K562 (cell line): ENCODE results near the gene NEK4. TPM values are rescaled to one million over a fixed set of nuclear protein-coding genes. Genes with fewer than 3 reads are reported as not detected.

ENCODE experiments used
- BCLAF1 ChIP-seq, 2 experiments: fragments of 450-650 bp in 1 of 2; IDR thresholded peaks; 2 replicates each; pipeline ENCODE4 v1.6.1; 2011 to 2017; ENCODE audit warnings: low read depth in 2 of 2, antibody characterized with exemption in 1 of 2, borderline replicate concordance in 1 of 2, low read length in 1 of 2, mild to moderate bottlenecking in 1 of 2, mixed read lengths in 1 of 2; ENCODE audit not compliant: control insufficient read depth in 1 of 2
- E2F3 ChIP-seq: fragments of 250-450 bp; sonication (Bioruptor Pico); IDR thresholded peaks from 2 replicates; pipeline ENCODE4 v1.4.0; 2020; ENCODE audit warnings: mild to moderate bottlenecking
- E2F6 ChIP-seq, 2 experiments: IDR thresholded peaks; 2 replicates each; pipeline ENCODE4 v1.6.1; 2011; ENCODE audit warnings: borderline replicate concordance in 1 of 2, control low read depth in 1 of 2, low read depth in 1 of 2, low read length in 1 of 2, mild to moderate bottlenecking in 1 of 2, mixed read lengths in 1 of 2, moderate library complexity in 1 of 2; ENCODE audit not compliant: insufficient read depth in 1 of 2, insufficient read length in 1 of 2, poor library complexity in 1 of 2, severe bottlenecking in 1 of 2; ENCODE audit errors: extremely low read depth in 1 of 2
- ELF4 ChIP-seq: fragments of 450-650 bp; formaldehyde crosslinking; IDR thresholded peaks from 2 replicates; pipeline ENCODE4 v1.4.0; 2022; ENCODE audit warnings: missing genetic modification characterization
- JUN ChIP-seq, 2 experiments: sonication (generic) in 1 of 2; formaldehyde crosslinking in 1 of 2; IDR thresholded peaks; 2 replicates each; pipeline versions ENCODE4 v1.6.1 to v1.8.0; 2012 to 2022; ENCODE audit warnings: borderline replicate concordance in 2 of 2, mild to moderate bottlenecking in 2 of 2, improper control_type of control experiment in 1 of 2, low read depth in 1 of 2, low read length in 1 of 2, missing genetic modification reagents in 1 of 2
- LARP7 ChIP-seq: fragments of 450-650 bp; IDR thresholded peaks from 2 replicates; pipeline ENCODE4 v1.6.1; 2016
- MAZ ChIP-seq, 2 experiments: fragments of 450-650 bp in 1 of 2; sonication (generic) in 1 of 2; formaldehyde crosslinking; IDR thresholded peaks in 1 of 2; conservative IDR thresholded peaks in 1 of 2; 2 replicates each; pipeline versions ENCODE4 v1.4.0 to v1.5.0; 2020; ENCODE audit warnings: mild to moderate bottlenecking in 1 of 2, missing genetic modification reagents in 1 of 2
- MIER1 ChIP-seq: fragments of 450-650 bp; IDR thresholded peaks from 2 replicates; pipeline ENCODE4 v1.6.1; 2016; ENCODE audit warnings: antibody characterized with exemption, mild to moderate bottlenecking, low read depth
- MXI1 ChIP-seq: IDR thresholded peaks from 2 replicates; pipeline ENCODE4 v1.6.1; 2011; ENCODE audit warnings: low read depth, mild to moderate bottlenecking, improper control_type of control experiment, low read length
- POLR2H ChIP-seq: IDR thresholded peaks from 2 replicates; pipeline ENCODE4 v1.6.1; 2016; ENCODE audit warnings: missing genetic modification characterization, low read depth, mild to moderate bottlenecking, control low read depth, missing compliant biosample characterization, moderate library complexity
- RFX5 ChIP-seq: IDR thresholded peaks from 2 replicates; pipeline ENCODE4 v1.6.1; 2011; ENCODE audit warnings: low read depth, mild to moderate bottlenecking, improper control_type of control experiment, low read length
- SPI1 ChIP-seq: IDR thresholded peaks from 2 replicates; pipeline ENCODE4 v1.6.1; 2011; ENCODE audit warnings: low read depth, low read length, control low read depth, borderline replicate concordance
- TBL1XR1 ChIP-seq, 2 experiments: IDR thresholded peaks; 2 replicates each; pipeline ENCODE4 v1.6.1; 2012; ENCODE audit warnings: improper control_type of control experiment in 2 of 2, low read length in 2 of 2, mild to moderate bottlenecking in 1 of 2
- VEZF1 ChIP-seq: fragments of 200-800 bp; sonication (Bioruptor generic); IDR thresholded peaks from 2 replicates; pipeline ENCODE4 v1.6.1; 2017; ENCODE audit warnings: missing genetic modification characterization, missing compliant biosample characterization
- ZBTB9 ChIP-seq: fragments of 450-650 bp; formaldehyde crosslinking; IDR thresholded peaks from 2 replicates; pipeline ENCODE4 v1.4.0; 2020; ENCODE audit warnings: mild to moderate bottlenecking, moderate library complexity
- ZNF655 ChIP-seq: fragments of 250-450 bp; sonication (Bioruptor Pico); IDR thresholded peaks from 2 replicates; pipeline ENCODE4 v1.5.0; 2021
- polyA plus RNA-seq, 8 experiments: library from polyadenylated mRNA; depleted of rRNA in 4 of 8; stranded (reverse) in 5 of 8; unstranded in 3 of 8; fragments of >200 nt; fragmentation: Nextera tagmentation in 2 of 8; fragmentation: Illumina TruSeq in 1 of 8; extraction: Ambion mirVana in 2 of 8; extraction: Trizol in 1 of 8; gene quantifications; 2 replicates each; pipeline versions ENCODE4 v1.2.1 to v1.2.3, GENCODE V29; 2011 to 2014; ENCODE audit warnings: inconsistent platforms in 1 of 8, missing spikeins in 1 of 8
- total RNA-seq, 7 experiments: library from RNA; depleted of rRNA in 6 of 7; stranded (reverse); fragments of >200 nt in 6 of 7; fragmentation: Illumina TruSeq in 2 of 7; extraction: Trizol in 2 of 7; gene quantifications; 2 replicates each; pipeline versions ENCODE4 v1.2.1 to v1.2.3, GENCODE V29; 2011 to 2021; ENCODE audit warnings: low replicate concordance in 1 of 7

Gene NEK4
- total and polyA plus RNA-seq, 9 of the 15 experiments (the other 6 are each of a cell fraction or from before 2014, with no cell fraction given), result 5.8 to 23.1 (median 16.6) TPM

GRCh38 chr3:52685709-52686691 lies 84.7 kb downstream of the NEK4 start, which contains the start of the genes GNL3 and PBRM1 (continued):
- TF ChIP-seq MAZ (CRISPR knock-in tag; conservative IDR thresholded peaks at IDR 0.05 in 1 of 2, IDR thresholded peaks at IDR 0.05 in 1 of 2) (peak; percentile 86 to 94), SPI1 (no peak), MXI1 (peak; percentile 95), ZBTB9 (no peak), ELF4 (no peak), VEZF1 (peak; percentile 96), ZNF655 (CRISPR knock-in tag) (no peak), POLR2H (peak; percentile 59; the same call in 1 of the 2 replicates), LARP7 (no peak), TBL1XR1 (IDR thresholded peaks at IDR 0.05; ENCODE audit: low read length in 2 of 2) (peak in 1 of 2 experiments; percentile 52; a peak in 1 of 4 replicates), E2F3 (CRISPR knock-in tag) (no peak), BCLAF1 (IDR thresholded peaks at IDR 0.05; ENCODE audit: borderline replicate concordance in 1 of 2, control insufficient read depth in 1 of 2, low read depth in 2 of 2, low read length in 1 of 2) (no peak), MIER1 (no peak), E2F6 (IDR thresholded peaks at IDR 0.05; ENCODE audit: borderline replicate concordance in 1 of 2, extremely low read depth in 1 of 2, insufficient read depth in 1 of 2, insufficient read length in 1 of 2, low read depth in 1 of 2, low read length in 1 of 2, poor library complexity in 1 of 2, severe bottlenecking in 1 of 2) (peak; percentile 12 to 28), RFX5 (no peak), JUN (IDR thresholded peaks at IDR 0.05; ENCODE audit: borderline replicate concordance, low read depth, low read length) (peak; percentile 64; the same call in 1 of the 2 replicates), JUN (CRISPR knock-in tag; IDR thresholded peaks at IDR 0.05; ENCODE audit: borderline replicate concordance) (no peak)
